PC-9 (cell line): Measurements from ENCODE around the gene ZNF879. TPM values are rescaled to one million over a fixed set of nuclear protein-coding genes. Genes with fewer than 3 reads are reported as not detected.

Experiments
- BruUV-seq: library from RNA; stranded (reverse); fragments of 400-500 nt; replicated peaks from 2 replicates; lab custom pipeline; 2021; lab: Mats Ljungman, UMichigan
- CTCF ChIA-PET: fragments of 300-600 bp; sonication (Branson Sonifier 250); formaldehyde crosslinking; loops from one replicate; lab custom pipeline; 2022; ENCODE audit warnings: antibody characterized with exemption; lab: Charles Lee
- POLR2A ChIA-PET: fragments of 300-600 bp; sonication (Branson Sonifier 250); formaldehyde crosslinking; loops from one replicate; lab custom pipeline; 2022; ENCODE audit warnings: antibody characterized with exemption; ENCODE audit not compliant: unreplicated experiment; lab: Charles Lee
- DNase-seq, 2 experiments: peaks; one replicate each; pipeline versions ENCODE4 v3.0.0 to v3.0.0-alpha.2; 2015 to 2022; ENCODE audit warnings: mixed read lengths in 1 of 2
- H2AFZ ChIP-seq: fragments of 200-600 bp; sonication (generic); 2 replicates; pipeline ENCODE4 v1.8.1; 2017; ENCODE audit warnings: antibody characterized with exemption
- H3F3A ChIP-seq: fragments of 200-600 bp; sonication (generic); 2 replicates; pipeline ENCODE4 v1.8.1; 2017; ENCODE audit warnings: antibody characterized with exemption, mild to moderate bottlenecking, low read depth; ENCODE audit not compliant: insufficient read depth
- H3K27ac ChIP-seq: fragments of 200-600 bp; sonication (generic); 2 replicates; pipeline ENCODE4 v1.6.1; 2016; ENCODE audit warnings: mixed run types
- H3K27me3 ChIP-seq: fragments of 200-600 bp; sonication (generic); 2 replicates; pipeline ENCODE4 v1.6.1; 2016; ENCODE audit warnings: low read depth, mixed run types; ENCODE audit not compliant: insufficient read depth
- H3K36me3 ChIP-seq: fragments of 200-600 bp; sonication (generic); 2 replicates; pipeline ENCODE4 v1.6.1; 2016; ENCODE audit warnings: low read depth, mixed run types
- H3K4me1 ChIP-seq: fragments of 200-600 bp; sonication (generic); replicated peaks from 2 replicates; pipeline ENCODE4 v1.6.1; 2016; ENCODE audit warnings: mixed run types; ENCODE audit not compliant: insufficient read depth
- H3K4me2 ChIP-seq: fragments of 200-600 bp; sonication (generic); 2 replicates; pipeline ENCODE4 v1.6.1; 2017; ENCODE audit warnings: mixed run types
- H3K4me3 ChIP-seq: fragments of 200-600 bp; sonication (generic); 2 replicates; pipeline ENCODE4 v1.6.1; 2016; ENCODE audit warnings: mixed run types
- H3K79me2 ChIP-seq: fragments of 200-600 bp; sonication (generic); 2 replicates; pipeline ENCODE4 v1.6.1; 2017; ENCODE audit warnings: low read depth, mixed run types
- H3K9me2 ChIP-seq: fragments of 200-600 bp; sonication (generic); 2 replicates; pipeline ENCODE4 v1.8.1; 2017; ENCODE audit warnings: mild to moderate bottlenecking; ENCODE audit not compliant: insufficient read depth
- H3K9me3 ChIP-seq: fragments of 200-600 bp; sonication (generic); 2 replicates; pipeline ENCODE4 v1.8.1; 2016; ENCODE audit warnings: low read depth; ENCODE audit not compliant: insufficient read depth
- H4K20me1 ChIP-seq: fragments of 200-600 bp; sonication (generic); 2 replicates; pipeline ENCODE4 v1.8.1; 2017; ENCODE audit not compliant: insufficient read depth
- CTCF ChIP-seq: fragments of 200-600 bp; sonication (generic); conservative IDR thresholded peaks from 2 replicates; pipeline ENCODE4 v1.6.1; 2017; ENCODE audit warnings: mixed run types, antibody characterized with exemption, mild to moderate bottlenecking, moderate library complexity
- EZH2 ChIP-seq: fragments of 200-600 bp; sonication (generic); IDR thresholded peaks from 2 replicates; pipeline ENCODE4 v1.8.0; 2017; ENCODE audit warnings: antibody characterized with exemption, low read depth
- intact Hi-C: fragments of 100-400 bp; cut with micrococcal nuclease; formaldehyde crosslinking; loops from one replicate; pipeline ENCODE4 v1.10.0; 2022; ENCODE audit not compliant: unreplicated experiment
- total RNA-seq: library from RNA; stranded (reverse); gene quantifications from 2 replicates; pipeline ENCODE4 v1.2.3, GENCODE V29; 2021

Gene ZNF879
- total RNA-seq, 1 experiment from 2014 or later = 0.24 TPM

GRCh38 chr5:179055436-179055835 lies 31.8 kb downstream of the ZNF879 start:
- Histone ChIP-seq H4K20me1 (no peaks in the 10 kb centered on the region), H3K27ac (no peak overlapping the region), H3K79me2 (no peaks in the 10 kb centered on the region), H3K4me3 (no peak overlapping the region), H3K4me1 (peaks cover 24% of the 10 kb centered on the region), H3K36me3 (no peaks in the 10 kb centered on the region), H3K9me3 (peaks cover 10% of the 10 kb centered on the region), H3F3A (no peaks in the 10 kb centered on the region), H2AFZ (no peak overlapping the region), H3K4me2 (no peak overlapping the region), H3K9me2 (no peaks in the 10 kb centered on the region), H3K27me3 (peaks cover 1% of the 10 kb centered on the region; the same call in 1 of the 2 replicates)
- ChIA-PET CTCF (no interaction called here), POLR2A (no interaction called here)
- TF ChIP-seq EZH2 = no peak
- no peak for TF ChIP-seq CTCF
- intact Hi-C loops = no loop called here
- no peak for DNase-seq
- BruUV-seq = no TSS peak

DNA sequence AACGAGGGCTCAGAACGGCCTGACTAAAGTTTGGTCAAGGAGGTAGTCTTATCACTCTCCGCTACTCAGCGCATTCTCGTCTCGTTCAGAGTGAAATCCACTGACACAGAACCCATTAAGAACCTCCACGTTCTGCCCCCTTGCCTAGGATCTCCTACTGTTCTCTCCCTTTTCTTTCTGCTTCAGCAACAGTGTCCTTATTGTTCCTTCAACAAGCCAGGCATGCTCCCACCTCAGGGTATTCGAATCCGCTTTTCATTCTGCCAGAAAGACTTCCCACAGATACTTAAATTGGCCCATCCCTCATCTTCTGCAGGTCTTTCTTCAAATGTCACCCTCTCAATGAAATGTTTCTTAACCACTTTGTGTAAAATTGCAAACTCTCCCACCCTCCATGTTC lies 32.2 kb downstream of the ZNF879 start:
- Histone ChIP-seq H3K79me2 (no peaks in the 10 kb centered on the region), H3K27me3 (no peaks in the 10 kb centered on the region; the same call in 1 of the 2 replicates), H4K20me1 (no peaks in the 10 kb centered on the region), H3K4me3 (no peak overlapping the region), H3K36me3 (no peaks in the 10 kb centered on the region), H3K9me3 (peaks cover 10% of the 10 kb centered on the region), H3K9me2 (no peaks in the 10 kb centered on the region), H3K27ac (no peak overlapping the region), H3K4me2 (no peak overlapping the region), H2AFZ (no peak overlapping the region), H3F3A (no peaks in the 10 kb centered on the region), H3K4me1 (peaks cover 24% of the 10 kb centered on the region)
- TF ChIP-seq CTCF (no peak), EZH2 (no peak)
- BruUV-seq = no TSS peak
- no peak for DNase-seq
- intact Hi-C loops = no loop called here
- ChIA-PET POLR2A (no interaction called here), CTCF (no interaction called here)

- H2AFZ ChIP-seq = peak within 1 kb of the TSS; percentile 90
- ChIA-PET POLR2A (interaction anchor here (0.7 kb wide), 1 partner anchor 219 kb away, joined by 4 read pairs; no protein-coding TSS in a partner anchor), CTCF (interaction anchor here (0.6 to 1.1 kb wide), 2 partner anchors 330 to 489 kb away, joined by 3 read pairs; partner anchors contain the start of gene ZNF354A)
- no peak within 1 kb of the TSS for H3K27ac ChIP-seq
- peak within 1 kb of the TSS; percentile 69 for H3K4me3 ChIP-seq
- H3K27me3 ChIP-seq = no peaks in the 10 kb centered on the region
- H3K9me2 ChIP-seq = no peaks in the 10 kb centered on the region
- H3K36me3 ChIP-seq = 0 out of 2 replicates have a peak, but pooled peaks cover 4% of the 10 kb centered on the region
- H3K4me1 ChIP-seq = 0 out of 2 replicates have a peak, but pooled peaks cover 6% of the 10 kb centered on the region
- DNase-seq = peak; percentile 60 to 71
- H3K4me2 ChIP-seq = peak within 1 kb of the TSS; percentile 82
- TF ChIP-seq EZH2 = no peak
- no peak for TF ChIP-seq CTCF
- H3F3A ChIP-seq = no peaks in the 10 kb centered on the region
- H3K79me2 ChIP-seq = no peaks in the 10 kb centered on the region
- peaks cover 15% of the 10 kb centered on the region for H3K9me3 ChIP-seq
- intact Hi-C loops = loop anchor here (5.0 kb wide), 1 partner anchor 328 kb away; the partner anchor contains the start of gene ZNF354A
- BruUV-seq = TSS peak; percentile 26
- H4K20me1 ChIP-seq = no peaks in the 10 kb centered on the region
Measured at GRCh38 chr5:179060116-179061008, 36.8 kb downstream of the ZNF879 start, which contains the start of gene ZNF354C. ZNF354C (plus strand) TSS chr5:179060373; CDS start chr5:179062069, 1,696 bp downstream.
